Natural killer cell (primary cell): ENCODE data around the gene BUD13. TPM values are rescaled to one million over a fixed set of nuclear protein-coding genes. Genes with fewer than 3 reads are reported as not detected.

Source experiments
- ATAC-seq, 3 donors: fragments of 150-1000 bp in 2 of 3; fragments of 200-7000 bp in 1 of 3; cut with Tn5 transposase; 1 replicate in 1 of 3; 2 replicates in 2 of 3; pipeline ENCODE4 v1.10.0; 2021; ENCODE audit warnings: mild to moderate bottlenecking in 2 of 3, moderate library complexity in 2 of 3
- DNase-seq, 2 donors: peaks; one replicate each; pipeline versions ENCODE4 v3.0.0 to v3.0.0-alpha.2; 2013 to 2021; ENCODE audit warnings: mixed read lengths in 1 of 2
- H3K27ac ChIP-seq: one replicate; pipeline ENCODE4 v1.5.1; 2013; ENCODE audit warnings: mild to moderate bottlenecking, low read length
- H3K27me3 ChIP-seq: one replicate; pipeline ENCODE4 v1.6.1; 2013; ENCODE audit warnings: low read length; ENCODE audit not compliant: control insufficient read depth, insufficient read depth
- H3K36me3 ChIP-seq: one replicate; pipeline ENCODE4 v1.6.1; 2013; ENCODE audit warnings: low read length; ENCODE audit not compliant: control insufficient read depth, insufficient read depth
- H3K4me1 ChIP-seq: one replicate; pipeline ENCODE4 v1.6.1; 2013; ENCODE audit warnings: low read length; ENCODE audit not compliant: control insufficient read depth, insufficient read depth
- H3K4me3 ChIP-seq: one replicate; pipeline ENCODE4 v1.5.1; 2013; ENCODE audit warnings: low read length
- H3K9me3 ChIP-seq: one replicate; pipeline ENCODE4 v1.6.1; 2013; ENCODE audit warnings: low read length; ENCODE audit not compliant: control insufficient read depth, insufficient read depth
- H3K27ac Mint-ChIP-seq, 2 donors: one replicate each; pipeline ENCODE4 v1.8.0; 2022; ENCODE audit warnings: mild to moderate bottlenecking in 2 of 2, mixed read lengths in 2 of 2, moderate library complexity in 1 of 2
- H3K27me3 Mint-ChIP-seq, 2 donors: one replicate each; pipeline ENCODE4 v1.8.0; 2022; ENCODE audit warnings: low read depth in 2 of 2, mixed read lengths in 2 of 2
- H3K36me3 Mint-ChIP-seq: one replicate; pipeline ENCODE4 v1.8.0; 2022; ENCODE audit warnings: mixed read lengths
- H3K4me1 Mint-ChIP-seq, 2 donors: one replicate each; pipeline ENCODE4 v1.8.0; 2022; ENCODE audit warnings: mixed read lengths in 2 of 2
- H3K4me3 Mint-ChIP-seq: one replicate; pipeline ENCODE4 v1.8.0; 2022; ENCODE audit warnings: mild to moderate bottlenecking, moderate library complexity, mixed read lengths
- H3K9me3 Mint-ChIP-seq, 2 donors: one replicate each; pipeline ENCODE4 v1.8.0; 2022; ENCODE audit warnings: mixed read lengths in 2 of 2
- CTCF ChIP-seq: fragments of 200-600 bp; IDR thresholded peaks from one replicate; pipeline ENCODE4 v1.8.0; 2022; ENCODE audit warnings: antibody characterized with exemption
- WGBS: methylation state at CpG from one replicate; pipeline ENCODE4 v1.1.7; 2013; ENCODE audit warnings: missing lambda C conversion rate; ENCODE audit not compliant: insufficient coverage; 5-methylcytosine and 5-hydroxymethylcytosine counted together
- intact Hi-C: fragments of 100-400 bp; cut with micrococcal nuclease; formaldehyde crosslinking; loops from one replicate; pipeline ENCODE4 v1.14.2; 2022
- total RNA-seq, 4 donors: library from RNA; stranded (reverse); fragments of 120-200 nt in 1 of 4; gene quantifications; one replicate each; pipeline versions ENCODE4 v1.2.3 to v1.2.4, GENCODE V29; 2013 to 2022

Gene BUD13
- 10 to 100 TPM; 13.5 to 16.0 (median 13.7) TPM for total RNA-seq
- 24.7 TPM for total RNA-seq (2013)

DNA sequence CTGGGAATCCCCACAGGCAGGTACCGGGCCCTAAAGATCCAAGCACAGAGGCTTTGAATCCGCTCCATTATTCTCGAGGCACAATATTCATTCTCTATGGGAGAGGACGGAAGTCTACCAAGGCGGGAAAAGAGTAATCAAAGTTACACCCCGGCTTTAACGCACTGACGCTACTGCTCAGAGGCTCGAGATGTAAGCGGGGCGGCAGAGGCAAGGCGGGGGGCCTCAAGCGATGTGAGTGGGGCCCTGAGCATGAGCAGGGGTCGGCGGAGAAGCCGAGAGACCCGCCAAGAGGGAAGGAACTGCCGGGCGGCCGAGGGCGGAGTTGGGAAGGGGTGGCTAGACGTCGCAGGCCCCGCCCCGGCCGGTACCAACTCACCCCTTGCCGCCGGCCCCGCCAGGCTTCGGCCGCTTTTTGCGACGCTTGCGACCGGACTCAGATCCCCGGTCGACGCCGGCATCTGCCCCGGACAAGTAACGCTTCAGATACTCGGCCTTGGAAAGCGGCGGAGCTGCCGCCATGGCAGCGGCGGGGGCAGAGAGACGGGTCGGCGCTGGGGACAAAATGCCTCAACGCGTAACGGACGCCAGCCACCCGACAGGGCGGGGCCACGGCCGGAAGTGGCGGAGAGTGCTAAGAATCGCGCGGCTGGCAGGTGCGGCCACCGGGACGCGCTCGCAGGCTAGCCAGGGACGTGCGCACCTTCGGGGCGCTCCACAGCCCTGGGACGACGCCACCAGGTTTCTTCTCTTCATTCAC is at the start of gene BUD13:
TSS of gene BUD13 (minus strand) at position 545 of the 760 bp plus-strand sequence. CDS start at position 522, 23 bp downstream.
- H3K27me3 ChIP-seq, result no peaks in the 10 kb centered on the region
- DNase-seq, result peak; percentile 96
- ATAC-seq, result peak; percentile 90 to 96 (median 93)
- intact Hi-C loops, result loop anchor here (2.0 to 5.0 kb wide), 3 partner anchors 14 to 460 kb away; partner anchors contain the start of genes PCSK7 and RNF214
- no peaks in the 10 kb centered on the region for H3K9me3 Mint-ChIP-seq
- WGBS, result under 1% methylated on average over 73 of the region's 73 CpGs
- H3K36me3 ChIP-seq, result peaks cover 14% of the 10 kb centered on the region
- peak within 1 kb of the TSS; percentile 99 for H3K4me3 ChIP-seq
- H3K9me3 ChIP-seq, result no peaks in the 10 kb centered on the region
- peaks cover 26 to 32% of the 10 kb centered on the region in 2 donors for H3K4me1 Mint-ChIP-seq
- H3K36me3 Mint-ChIP-seq, result peaks cover 7% of the 10 kb centered on the region
- peak within 1 kb of the TSS; percentile 99 for H3K4me3 Mint-ChIP-seq
- H3K27ac ChIP-seq, result peak within 1 kb of the TSS; percentile 95
- peaks cover 15% of the 10 kb centered on the region for H3K4me1 ChIP-seq
- peak within 1 kb of the TSS; percentile 97 to 98 for H3K27ac Mint-ChIP-seq
- no peak for TF ChIP-seq CTCF
- H3K27me3 Mint-ChIP-seq, result no peaks in the 10 kb centered on the region

DNA sequence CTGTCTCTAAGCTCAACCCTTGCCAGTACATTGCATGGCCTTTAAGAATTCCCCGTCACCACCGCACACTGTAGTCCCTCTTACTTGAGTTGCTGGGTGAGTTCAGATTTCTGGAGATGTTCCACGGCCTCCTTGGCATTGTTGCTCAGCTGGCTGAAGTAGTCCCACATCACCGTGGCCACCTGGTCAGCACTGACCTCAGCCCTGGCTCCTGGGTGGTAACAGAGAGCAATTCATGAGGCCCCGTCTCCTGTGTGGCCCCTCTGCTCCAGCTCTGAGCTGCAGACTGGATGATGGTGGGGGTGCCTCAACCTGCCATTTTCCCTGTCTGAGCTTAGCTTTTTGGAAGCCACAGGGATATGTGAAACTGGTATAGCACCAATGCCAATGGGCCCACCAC is 49.8 kb upstream of the BUD13 start:
- no peaks in the 10 kb centered on the region for H3K4me1 ChIP-seq
- no peak overlapping the region for H3K27ac ChIP-seq
- H3K27me3 ChIP-seq, result no peaks in the 10 kb centered on the region
- no peaks in the 10 kb centered on the region for H3K4me1 Mint-ChIP-seq
- no peak overlapping the region for H3K27ac Mint-ChIP-seq
- no peak overlapping the region for H3K4me3 ChIP-seq
- intact Hi-C loops, result no loop called here
- H3K27me3 Mint-ChIP-seq, result no peaks in the 10 kb centered on the region
- TF ChIP-seq CTCF, result no peak
- WGBS, result 84% methylated on average over 5 of the region's 5 CpGs
- H3K9me3 Mint-ChIP-seq, result no peaks in the 10 kb centered on the region
- H3K36me3 Mint-ChIP-seq, result no peaks in the 10 kb centered on the region
- no peaks in the 10 kb centered on the region for H3K36me3 ChIP-seq
- DNase-seq, result no peak
- no peak for ATAC-seq
- no peaks in the 10 kb centered on the region for H3K9me3 ChIP-seq
- no peak overlapping the region for H3K4me3 Mint-ChIP-seq

GRCh38 chr11:116821050-116821918 is 48.5 kb upstream of the BUD13 start:
- H3K27ac Mint-ChIP-seq, result no peak overlapping the region
- no peaks in the 10 kb centered on the region for H3K36me3 ChIP-seq
- H3K4me3 Mint-ChIP-seq, result no peak overlapping the region
- no peaks in the 10 kb centered on the region for H3K9me3 ChIP-seq
- WGBS, result 95% methylated on average over 51 of the region's 51 CpGs
- no peaks in the 10 kb centered on the region for H3K9me3 Mint-ChIP-seq
- no peaks in the 10 kb centered on the region for H3K4me1 Mint-ChIP-seq
- intact Hi-C loops, result no loop called here
- TF ChIP-seq CTCF, result no peak
- no peaks in the 10 kb centered on the region for H3K27me3 ChIP-seq
- H3K27me3 Mint-ChIP-seq, result no peaks in the 10 kb centered on the region
- no peak for DNase-seq
- H3K4me1 ChIP-seq, result no peaks in the 10 kb centered on the region
- H3K4me3 ChIP-seq, result no peak overlapping the region
- H3K27ac ChIP-seq, result no peak overlapping the region
- H3K36me3 Mint-ChIP-seq, result no peaks in the 10 kb centered on the region
- ATAC-seq, result no peak
